ENCODE measurements around the gene TECTB. TPM values are rescaled to one million over a fixed set of nuclear protein-coding genes. Genes with fewer than 3 reads are reported as not detected.

Gene TECTB
- not detected for total RNA-seq
- not detected for polyA plus RNA-seq (2013, experiment 1 of 2)
- polyA plus RNA-seq (2013, experiment 2 of 2): not detected
- total RNA-seq: 0 reads per million in 172 experiments

- intact Hi-C loops (cut with DNase I, micrococcal nuclease): no loop called here
- no peak for ATAC-seq (ENCODE audit: poor library complexity)
- H3K4me1 Mint-ChIP-seq (ENCODE audit: low read depth): no peaks in the 10 kb centered on the region
These were observed at the start of gene TECTB for GRCh38 chr10:112283100-112283499. TSS of gene TECTB (plus strand) at chr10:112283400. CDS start at chr10:112283735, 335 bp downstream.

GRCh38 chr10:112235141-112235540 lies 48.1 kb upstream of the TECTB start:
- Histone ChIP-seq H3K27me3 (ENCODE audit: control insufficient read depth in 1 of 2, insufficient read depth in 2 of 2, low read length in 2 of 2) (no peaks in the 10 kb centered on the region), H3K36me3 (ENCODE audit: insufficient read depth, low read length) (no peaks in the 10 kb centered on the region), H3K4me3 (ENCODE audit: low read length) (no peak overlapping the region), H3K9me3 (ENCODE audit: control insufficient read depth in 1 of 2, insufficient read depth in 1 of 2, low read length in 2 of 2) (peaks cover 5 to 11% of the 10 kb centered on the region in 2 experiments), H3K27ac (ENCODE audit: low read depth in 1 of 2, low read length in 2 of 2) (no peak overlapping the region), H3K4me1 (ENCODE audit: insufficient read depth, low read length) (no peaks in the 10 kb centered on the region)
- intact Hi-C loops (cut with DNase I, micrococcal nuclease): no loop called here
- Mint-ChIP-seq H3K36me3 (ENCODE audit: low read depth) (no peaks in the 10 kb centered on the region), H3K4me3 (no peak overlapping the region), H3K9me3 (peaks cover 7% of the 10 kb centered on the region), H3K27me3 (peaks cover 21% of the 10 kb centered on the region), H3K27ac (no peak overlapping the region), H3K4me1 (ENCODE audit: low read depth) (no peaks in the 10 kb centered on the region)
- DNase-seq: no peak
- TF ChIP-seq CTCF (IDR thresholded peaks at IDR 0.05): no peak
- no peak for ATAC-seq (ENCODE audit: poor library complexity)
- ChIA-PET POLR2A (no interaction called here), CTCF (no interaction called here)

More at GRCh38 chr10:112283100-112283499, at the start of gene TECTB:
- Histone ChIP-seq H3K27ac (ENCODE audit: low read depth in 1 of 2, low read length in 2 of 2) (no peak within 1 kb of the TSS), H3K36me3 (ENCODE audit: insufficient read depth, low read length) (no peaks in the 10 kb centered on the region), H3K27me3 (ENCODE audit: control insufficient read depth in 1 of 2, insufficient read depth in 2 of 2, low read length in 2 of 2) (peaks cover 0 to 9% of the 10 kb centered on the region in 2 experiments), H3K4me1 (ENCODE audit: insufficient read depth, low read length) (no peaks in the 10 kb centered on the region), H3K9me3 (ENCODE audit: control insufficient read depth in 1 of 2, insufficient read depth in 1 of 2, low read length in 2 of 2) (no peaks in the 10 kb centered on the region), H3K4me3 (ENCODE audit: low read length) (no peak within 1 kb of the TSS)
- H3K27ac Mint-ChIP-seq: no peak within 1 kb of the TSS
- no peak within 1 kb of the TSS for H3K4me3 Mint-ChIP-seq
- CTCF ChIA-PET: no interaction called here
- no peaks in the 10 kb centered on the region for H3K9me3 Mint-ChIP-seq
- H3K36me3 Mint-ChIP-seq (ENCODE audit: low read depth): no peaks in the 10 kb centered on the region
- no peak for TF ChIP-seq CTCF (IDR thresholded peaks at IDR 0.05)
- POLR2A ChIA-PET: no interaction called here
- H3K27me3 Mint-ChIP-seq: peaks cover 51% of the 10 kb centered on the region
- no peak for DNase-seq

- no peak overlapping the region for H3K27ac ChIP-seq (ENCODE audit: low read depth in 1 of 2, low read length in 2 of 2)
- intact Hi-C loops (cut with DNase I, micrococcal nuclease): no loop called here
- TF ChIP-seq CTCF (IDR thresholded peaks at IDR 0.05): no peak
- no peak overlapping the region for H3K27ac Mint-ChIP-seq
- H3K4me1 Mint-ChIP-seq (ENCODE audit: low read depth): no peaks in the 10 kb centered on the region
- H3K27me3 Mint-ChIP-seq: peaks cover 20% of the 10 kb centered on the region
- H3K9me3 ChIP-seq (ENCODE audit: control insufficient read depth in 1 of 2, insufficient read depth in 1 of 2, low read length in 2 of 2): peaks cover 12 to 18% of the 10 kb centered on the region in 2 experiments
- no peaks in the 10 kb centered on the region for H3K36me3 Mint-ChIP-seq (ENCODE audit: low read depth)
- no peaks in the 10 kb centered on the region for H3K4me1 ChIP-seq (ENCODE audit: insufficient read depth, low read length)
- no peak overlapping the region for H3K4me3 ChIP-seq (ENCODE audit: low read length)
- ATAC-seq (ENCODE audit: poor library complexity) (no peak), DNase-seq (no peak)
- CTCF ChIA-PET: no interaction called here
- POLR2A ChIA-PET: no interaction called here
- no peak overlapping the region for H3K4me3 Mint-ChIP-seq
- no peaks in the 10 kb centered on the region for H3K36me3 ChIP-seq (ENCODE audit: insufficient read depth, low read length)
- H3K27me3 ChIP-seq (ENCODE audit: control insufficient read depth in 1 of 2, insufficient read depth in 2 of 2, low read length in 2 of 2): no peaks in the 10 kb centered on the region
- peaks cover 7% of the 10 kb centered on the region for H3K9me3 Mint-ChIP-seq
These were observed 47.3 kb upstream of the TECTB start for GRCh38 chr10:112235920-112236319.
